Measurements from ENCODE around the gene AHDC1.

GRCh38 chr1:27538793-27539192, 65.2 kb downstream of the AHDC1 start:
- no peak for TF ChIP-seq CTCF (IDR thresholded peaks at IDR 0.05)
- no peak for TF ChIP-seq POLR2AphosphoS5 (IDR thresholded peaks at IDR 0.05)

Data from prostate gland (tissue), 2 donors.